Adrenal gland (tissue), 12 donors: Measurements from ENCODE around the gene PCGF3. TPM values are rescaled to one million over a fixed set of nuclear protein-coding genes. Genes with fewer than 3 reads are reported as not detected.

Experiments
- DNase-seq, 7 donors: peaks; one replicate each; pipeline ENCODE4 v3.0.0-alpha.2; 2019 to 2020
- H3K27ac ChIP-seq, 5 donors: fragments of 200-600 bp; sonication (generic) in 4 of 5; 1 replicate in 3 of 5; 2 replicates in 2 of 5; pipeline versions ENCODE4 v1.5.1 to v1.8.0; 2016 to 2020; ENCODE audit warnings: mild to moderate bottlenecking in 1 of 5
- H3K27me3 ChIP-seq: fragments of 200-600 bp; 2 replicates; pipeline ENCODE4 v1.8.0; 2021
- H3K36me3 ChIP-seq, 2 donors: fragments of 200-600 bp; replicated peaks in 1 of 2; 1 replicate in 1 of 2; 2 replicates in 1 of 2; pipeline versions ENCODE4 v1.5.1 to v1.8.0; 2018 to 2022
- H3K4me1 ChIP-seq, 2 donors: fragments of 200-600 bp; replicated peaks in 1 of 2; 1 replicate in 1 of 2; 2 replicates in 1 of 2; pipeline versions ENCODE4 v1.5.1 to v1.8.0; 2018 to 2021
- H3K4me3 ChIP-seq, 4 donors: fragments of 200-600 bp; sonication (generic) in 3 of 4; one replicate each; pipeline ENCODE4 v1.5.1; 2016 to 2018
- H3K9me3 ChIP-seq, 3 donors: fragments of 200-600 bp; sonication (generic) in 1 of 3; replicated peaks in 1 of 3; 1 replicate in 2 of 3; 2 replicates in 1 of 3; pipeline versions ENCODE4 v1.5.1 to v1.8.0; 2016 to 2021
- CTCF ChIP-seq, 6 experiments: fragments of 450-650 bp in 4 of 6; fragments of 200-600 bp in 2 of 6; sonication (generic) in 1 of 6; IDR thresholded peaks; 1 replicate in 5 of 6; 2 replicates in 1 of 6; pipeline versions ENCODE4 v1.5.1 to v1.8.0; 2016 to 2021; ENCODE audit warnings: antibody characterized with exemption in 6 of 6, mild to moderate bottlenecking in 2 of 6, moderate library complexity in 1 of 6
- POLR2A ChIP-seq, 2 donors: fragments of 450-650 bp; IDR thresholded peaks; one replicate each; pipeline ENCODE4 v1.6.1; 2017; ENCODE audit warnings: antibody characterized with exemption in 2 of 2, mild to moderate bottlenecking in 2 of 2, moderate library complexity in 1 of 2
- WGBS, 4 donors: extraction: QIAGEN DNeasy Blood & Tissue Kit in 2 of 4; methylation state at CpG; one replicate each; pipeline versions ENCODE4 v1.1.5 to v1.1.7; 2013 to 2017; 5-methylcytosine and 5-hydroxymethylcytosine counted together
- intact Hi-C, 2 donors: fragments of 100-400 bp; cut with DNase I; formaldehyde crosslinking; loops; one replicate each; pipeline versions ENCODE4 v1.14.1 to v1.15.0; 2022 to 2023
- polyA plus RNA-seq, 3 donors: library from polyadenylated mRNA; stranded (reverse); fragments of 200-250 nt in 2 of 3; fragments of 350-450 nt in 1 of 3; fragmentation: Illumina TruSeq in 1 of 3; extraction: RNeasy Lipid Tissue Mini Kit (QIAGEN cat#74804) in 1 of 3; gene quantifications; one replicate each; pipeline ENCODE4 v1.2.3, GENCODE V29; 2013 to 2014
- total RNA-seq, 9 donors: library from RNA; depleted of rRNA in 4 of 9; stranded (reverse); fragments of >200 nt in 4 of 9; fragments of 120-200 nt in 1 of 9; fragmentation: NEBNext Ultra II Directional in 1 of 9; extraction: Animal tissue kit (Norgen Biotek cat#: 25700) in 1 of 9; gene quantifications; one replicate each; pipeline versions ENCODE4 v1.1.0 to v1.2.4, GENCODE V29; 2013 to 2023
- donor health status: healthy with polysubstance abuse.
- donor health status: Bipolar disorder and iron deficiency.
- donor health status: DM: yes; HTN: yes; CAD: no.
- donor health status: DM: no; HTN: no; CAD: no.
- donor health status: DM: no; HTN: no; CAD: no.
- donor health status: DM: yes; HTN: yes; CAD: no.

Gene PCGF3
- total and polyA plus RNA-seq, 12 donors, result 26.4 to 178 (median 70.7) TPM

DNA sequence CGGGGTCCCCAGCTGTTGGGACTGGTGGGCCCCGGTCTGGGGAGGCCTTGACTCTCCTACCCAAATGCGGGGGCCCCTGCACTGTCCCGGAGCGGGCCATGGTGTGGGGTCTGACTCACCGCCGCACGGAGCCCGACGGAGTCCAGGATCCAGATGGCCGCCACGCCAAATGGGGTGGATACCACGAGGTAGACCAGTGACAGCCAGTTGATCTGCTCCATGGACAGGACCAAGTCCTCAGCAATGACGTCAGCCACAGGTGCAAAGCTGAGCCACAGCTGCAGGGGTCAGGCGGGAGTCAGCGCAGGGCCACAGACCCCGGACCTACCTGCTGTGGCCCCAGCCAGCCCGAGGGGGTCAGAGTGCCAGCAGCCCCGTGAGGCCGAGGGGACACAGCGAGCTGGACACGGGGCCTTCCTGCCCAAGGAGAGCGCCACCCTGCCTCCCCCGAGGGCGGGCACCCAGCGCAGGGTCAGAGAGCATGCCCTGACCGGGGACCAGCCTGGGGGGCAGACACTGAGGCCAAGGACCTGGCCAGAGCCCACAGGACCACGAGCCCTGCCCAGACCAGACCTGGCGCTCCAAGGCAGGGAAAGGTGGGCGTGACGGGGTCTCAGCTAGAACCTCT, 19.1 kb upstream of the PCGF3 start:
- intact Hi-C loops, result no loop called here
- no peaks in the 10 kb centered on the region for H3K9me3 ChIP-seq
- H3K4me3 ChIP-seq, result no peak overlapping the region
- peak in 3 of 7 donors; percentile 42 to 59 (median 55) for DNase-seq
- H3K4me1 ChIP-seq, result peaks cover 20 to 41% of the 10 kb centered on the region in 2 donors
- TF ChIP-seq POLR2A (IDR thresholded peaks at IDR 0.05) (no peak), CTCF (IDR thresholded peaks at IDR 0.05) (no peak)
- peak overlapping the region; percentile 83 to 99 (median 97) for H3K27ac ChIP-seq
- 73 to 90% (median 84%) methylated on average over 6 to 31 of the region's 31 CpGs; no CpG with 5 or more reads in 1 of the 4 donors for WGBS, 4 donors
- H3K27me3 ChIP-seq, result no peaks in the 10 kb centered on the region
- no peaks in the 10 kb centered on the region for H3K36me3 ChIP-seq

GRCh38 chr4:687048-687970, 18.3 kb upstream of the PCGF3 start:
- intact Hi-C loops, result no loop called here
- TF ChIP-seq CTCF (IDR thresholded peaks at IDR 0.05), result peak in 1 of 6 experiments; percentile 6
- TF ChIP-seq POLR2A (IDR thresholded peaks at IDR 0.05), result peak; percentile 55 to 88
- Histone ChIP-seq H3K27ac (peak overlapping the region; percentile 83 to 99 (median 97)), H3K4me3 (peak overlapping the region in 2 of 4 donors; percentile 5 to 54), H3K4me1 (peaks cover 20 to 41% of the 10 kb centered on the region in 2 donors), H3K27me3 (no peaks in the 10 kb centered on the region), H3K36me3 (no peaks in the 10 kb centered on the region), H3K9me3 (no peaks in the 10 kb centered on the region)
- WGBS, 4 donors, result 15 to 37% (median 32%) methylated on average over 2 to 38 of the region's 38 CpGs
- peak; percentile 94 to 99 (median 99) for DNase-seq

GRCh38 chr4:687971-688853, 17.4 kb upstream of the PCGF3 start:
- peak in 5 of 7 donors; percentile 51 to 65 (median 53) for DNase-seq
- no peaks in the 10 kb centered on the region for H3K9me3 ChIP-seq
- peak overlapping the region in 1 of 4 donors; percentile 54 for H3K4me3 ChIP-seq
- 63 to 83% (median 74%) methylated on average over 12 to 26 of the region's 26 CpGs for WGBS, 4 donors
- peak overlapping the region; percentile 83 to 99 (median 97) for H3K27ac ChIP-seq
- peaks cover 20 to 41% of the 10 kb centered on the region in 2 donors for H3K4me1 ChIP-seq
- H3K36me3 ChIP-seq, result no peaks in the 10 kb centered on the region
- no peak for TF ChIP-seq CTCF (IDR thresholded peaks at IDR 0.05)
- no peak for TF ChIP-seq POLR2A (IDR thresholded peaks at IDR 0.05)
- intact Hi-C loops, result no loop called here
- H3K27me3 ChIP-seq, result no peaks in the 10 kb centered on the region
